CD4-positive, alpha-beta T cell treated with Interleukin-17A for 4 hours (primary cell): ENCODE results near the gene KRT4.

Source experiments
- DNase-seq: peaks from one replicate; pipeline ENCODE4 v3.0.0-alpha.2; 2020; ENCODE audit warnings: mixed read lengths

The KRT4 gene

GRCh38 chr12:52791271-52792184 is 22.4 kb downstream of the KRT4 start:
- no peak for DNase-seq

GRCh38 chr12:52790427-52791270 is 23.3 kb downstream of the KRT4 start:
- DNase-seq, result no peak

GRCh38 chr12:52789637-52790426 is 24.1 kb downstream of the KRT4 start:
- peak; percentile 9 for DNase-seq

GRCh38 chr12:52788876-52789636 is 24.9 kb downstream of the KRT4 start:
- DNase-seq, result no peak

- no peak for DNase-seq
Measured at GRCh38 chr12:52788192-52788875, 25.6 kb downstream of the KRT4 start.

GRCh38 chr12:52787324-52788191 is 26.4 kb downstream of the KRT4 start:
- no peak for DNase-seq

- DNase-seq, result no peak
Measured at GRCh38 chr12:52784909-52785308, 29.0 kb downstream of the KRT4 start.

GRCh38 chr12:52783563-52784316 is 30.2 kb downstream of the KRT4 start:
- no peak for DNase-seq

GRCh38 chr12:52782502-52782901 is 31.4 kb downstream of the KRT4 start:
- no peak for DNase-seq

- no peak for DNase-seq
Measured at GRCh38 chr12:52781399-52782082, 32.4 kb downstream of the KRT4 start.

- DNase-seq, result no peak
Measured at GRCh38 chr12:52779914-52780313, 34.0 kb downstream of the KRT4 start.

- DNase-seq, result no peak
Measured at GRCh38 chr12:52778833-52779232, 35.1 kb downstream of the KRT4 start.

GRCh38 chr12:52777566-52777965 is 36.4 kb downstream of the KRT4 start:
- DNase-seq, result no peak

GRCh38 chr12:52776913-52777395 is 37.0 kb downstream of the KRT4 start, which contains the start of gene KRT76:
Gene KRT76, minus strand, starts transcription at chr12:52777345. Its CDS starts 54 bp downstream, at chr12:52777291.
- no peak for DNase-seq

GRCh38 chr12:52776435-52776834 is 37.5 kb downstream of the KRT4 start:
- DNase-seq, result no peak

GRCh38 chr12:52774629-52775250 is 39.2 kb downstream of the KRT4 start:
- no peak for DNase-seq

- no peak for DNase-seq
Measured at GRCh38 chr12:52772772-52773171, 41.1 kb downstream of the KRT4 start.

GRCh38 chr12:52772188-52772587 is 41.7 kb downstream of the KRT4 start:
- DNase-seq, result no peak
